A204.1 (cell line): ENCODE data around the gene INTS1.

Source experiments
- FAIRE-seq: peaks from 2 replicates; lab custom pipeline; 2012; peaks lifted over from hg19 to GRCh38; lab: Jason Lieb, UNC

INTS1 gene, protein sequence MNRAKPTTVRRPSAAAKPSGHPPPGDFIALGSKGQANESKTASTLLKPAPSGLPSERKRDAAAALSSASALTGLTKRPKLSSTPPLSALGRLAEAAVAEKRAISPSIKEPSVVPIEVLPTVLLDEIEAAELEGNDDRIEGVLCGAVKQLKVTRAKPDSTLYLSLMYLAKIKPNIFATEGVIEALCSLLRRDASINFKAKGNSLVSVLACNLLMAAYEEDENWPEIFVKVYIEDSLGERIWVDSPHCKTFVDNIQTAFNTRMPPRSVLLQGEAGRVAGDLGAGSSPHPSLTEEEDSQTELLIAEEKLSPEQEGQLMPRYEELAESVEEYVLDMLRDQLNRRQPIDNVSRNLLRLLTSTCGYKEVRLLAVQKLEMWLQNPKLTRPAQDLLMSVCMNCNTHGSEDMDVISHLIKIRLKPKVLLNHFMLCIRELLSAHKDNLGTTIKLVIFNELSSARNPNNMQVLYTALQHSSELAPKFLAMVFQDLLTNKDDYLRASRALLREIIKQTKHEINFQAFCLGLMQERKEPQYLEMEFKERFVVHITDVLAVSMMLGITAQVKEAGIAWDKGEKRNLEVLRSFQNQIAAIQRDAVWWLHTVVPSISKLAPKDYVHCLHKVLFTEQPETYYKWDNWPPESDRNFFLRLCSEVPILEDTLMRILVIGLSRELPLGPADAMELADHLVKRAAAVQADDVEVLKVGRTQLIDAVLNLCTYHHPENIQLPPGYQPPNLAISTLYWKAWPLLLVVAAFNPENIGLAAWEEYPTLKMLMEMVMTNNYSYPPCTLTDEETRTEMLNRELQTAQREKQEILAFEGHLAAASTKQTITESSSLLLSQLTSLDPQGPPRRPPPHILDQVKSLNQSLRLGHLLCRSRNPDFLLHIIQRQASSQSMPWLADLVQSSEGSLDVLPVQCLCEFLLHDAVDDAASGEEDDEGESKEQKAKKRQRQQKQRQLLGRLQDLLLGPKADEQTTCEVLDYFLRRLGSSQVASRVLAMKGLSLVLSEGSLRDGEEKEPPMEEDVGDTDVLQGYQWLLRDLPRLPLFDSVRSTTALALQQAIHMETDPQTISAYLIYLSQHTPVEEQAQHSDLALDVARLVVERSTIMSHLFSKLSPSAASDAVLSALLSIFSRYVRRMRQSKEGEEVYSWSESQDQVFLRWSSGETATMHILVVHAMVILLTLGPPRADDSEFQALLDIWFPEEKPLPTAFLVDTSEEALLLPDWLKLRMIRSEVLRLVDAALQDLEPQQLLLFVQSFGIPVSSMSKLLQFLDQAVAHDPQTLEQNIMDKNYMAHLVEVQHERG (N-terminal part only)

DNA sequence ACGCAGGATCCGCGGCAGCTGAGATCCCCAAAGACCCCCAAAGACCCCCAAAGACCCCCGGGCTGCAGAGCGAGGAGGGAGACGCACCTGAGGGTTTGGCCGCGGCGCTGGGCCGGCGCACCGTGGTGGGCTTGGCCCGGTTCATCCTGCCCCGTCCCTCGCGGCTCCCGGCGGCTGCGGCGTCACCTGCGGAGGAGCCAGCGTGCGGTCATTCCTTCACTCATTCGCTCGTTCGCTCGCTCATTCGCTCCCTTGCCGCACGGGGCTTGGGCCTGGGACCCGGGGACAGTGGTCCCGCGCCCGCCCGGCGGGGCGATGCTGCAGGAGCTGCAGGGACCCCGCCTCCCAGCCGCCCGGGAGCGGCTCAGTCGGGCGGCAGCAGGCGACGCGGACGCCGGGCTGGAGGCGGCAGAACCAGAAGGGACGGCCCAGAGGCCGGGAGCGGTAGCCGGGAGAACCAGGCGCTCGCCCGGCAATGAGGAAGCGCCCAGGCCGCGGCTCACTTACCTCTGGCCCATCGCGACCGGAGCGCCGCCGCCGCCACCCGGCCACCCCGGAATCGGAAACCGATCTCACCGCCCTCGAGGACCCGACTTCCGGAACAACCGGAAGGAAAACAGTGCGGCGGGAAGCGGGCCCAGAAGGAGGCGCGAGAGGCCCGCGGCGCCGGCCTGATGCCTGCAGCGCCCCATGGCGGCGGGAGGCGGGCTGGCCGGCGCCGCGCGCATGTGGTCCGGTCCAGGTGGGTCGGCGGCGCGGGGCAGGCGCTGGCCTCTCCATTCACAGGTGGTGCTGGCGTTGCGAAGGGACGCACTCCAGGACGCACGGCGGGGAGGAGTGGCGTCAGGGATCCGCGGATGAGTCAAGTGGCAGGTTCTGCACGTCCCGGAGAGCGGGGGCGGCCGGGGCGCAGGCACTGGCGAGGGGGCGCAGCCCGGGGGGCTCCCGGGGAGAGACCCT lies at the start of gene INTS1:
TSS of gene INTS1 (minus strand) at position 574 of the 960 bp plus-strand sequence. CDS start at position 145, 429 bp downstream.
- no peak for FAIRE-seq

DNA sequence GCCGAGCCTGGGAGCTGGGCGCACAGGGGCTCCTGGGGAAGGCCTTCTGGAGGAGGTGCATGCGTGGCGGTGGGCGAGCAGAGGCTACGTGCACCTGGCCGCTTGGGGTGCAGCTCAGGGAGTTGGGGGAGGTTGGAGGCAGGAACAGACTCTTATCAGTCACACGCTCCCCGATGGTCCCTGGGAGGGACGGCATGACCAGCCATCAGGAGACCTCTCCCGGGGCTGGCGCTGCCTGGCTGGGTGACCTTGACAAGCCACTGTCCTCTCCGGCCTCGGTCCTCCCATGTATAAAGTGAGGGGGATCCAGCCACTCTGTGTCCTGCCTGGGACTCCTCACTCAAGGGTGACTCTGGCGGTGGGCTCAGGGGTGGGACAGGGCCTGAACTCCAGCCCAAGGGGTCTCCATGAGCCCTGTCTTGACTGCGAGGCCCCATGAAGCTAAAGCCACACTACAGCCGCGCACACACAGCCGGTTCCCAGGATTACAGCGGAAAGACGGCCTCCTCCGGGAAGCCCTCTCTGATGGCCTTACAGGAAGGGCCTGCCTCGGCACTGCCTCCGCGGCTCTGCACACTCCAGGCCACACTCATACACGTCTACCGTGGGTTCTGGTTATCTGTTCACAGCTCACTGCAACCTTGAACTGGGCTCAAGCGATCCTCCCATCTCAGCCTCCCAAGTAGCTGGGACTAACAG lies 49.5 kb upstream of the INTS1 start:
- no peak for FAIRE-seq

DNA sequence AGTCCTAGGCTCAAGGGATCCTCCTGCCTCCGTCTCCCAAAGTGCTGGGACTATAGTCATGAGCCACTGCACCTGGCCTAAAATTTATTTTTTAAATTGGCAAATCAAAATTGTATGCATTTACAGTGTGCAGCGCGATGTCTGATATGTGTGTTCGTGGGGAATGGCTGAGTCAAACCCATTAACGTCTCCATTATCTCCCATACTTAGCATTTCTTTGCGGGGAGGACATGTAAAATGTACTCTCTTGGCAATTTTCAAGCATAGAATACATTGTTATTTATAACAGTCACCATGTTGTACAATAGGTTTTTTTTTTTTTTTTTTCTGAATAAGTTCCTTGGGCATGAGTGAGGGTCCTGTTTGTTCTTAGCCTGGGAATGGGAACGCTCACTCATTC lies 48.0 kb upstream of the INTS1 start:
- FAIRE-seq, result no peak

DNA sequence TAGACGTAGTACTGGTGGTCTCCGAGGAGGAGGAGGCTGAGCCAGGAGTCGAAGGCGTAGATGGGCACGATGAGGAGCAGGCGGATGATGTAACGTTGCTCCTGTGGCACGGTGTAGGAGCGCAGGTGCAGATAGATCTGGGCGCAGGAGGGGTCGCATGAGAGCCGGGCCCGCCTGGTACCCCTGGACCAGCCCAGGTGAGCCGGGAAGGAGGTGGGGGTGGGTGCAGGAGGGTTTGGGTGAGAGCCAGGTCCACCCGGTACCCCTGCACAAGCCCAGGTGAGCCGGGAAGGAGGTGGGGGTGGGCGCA lies 46.6 kb upstream of the INTS1 start:
- no peak for FAIRE-seq

DNA sequence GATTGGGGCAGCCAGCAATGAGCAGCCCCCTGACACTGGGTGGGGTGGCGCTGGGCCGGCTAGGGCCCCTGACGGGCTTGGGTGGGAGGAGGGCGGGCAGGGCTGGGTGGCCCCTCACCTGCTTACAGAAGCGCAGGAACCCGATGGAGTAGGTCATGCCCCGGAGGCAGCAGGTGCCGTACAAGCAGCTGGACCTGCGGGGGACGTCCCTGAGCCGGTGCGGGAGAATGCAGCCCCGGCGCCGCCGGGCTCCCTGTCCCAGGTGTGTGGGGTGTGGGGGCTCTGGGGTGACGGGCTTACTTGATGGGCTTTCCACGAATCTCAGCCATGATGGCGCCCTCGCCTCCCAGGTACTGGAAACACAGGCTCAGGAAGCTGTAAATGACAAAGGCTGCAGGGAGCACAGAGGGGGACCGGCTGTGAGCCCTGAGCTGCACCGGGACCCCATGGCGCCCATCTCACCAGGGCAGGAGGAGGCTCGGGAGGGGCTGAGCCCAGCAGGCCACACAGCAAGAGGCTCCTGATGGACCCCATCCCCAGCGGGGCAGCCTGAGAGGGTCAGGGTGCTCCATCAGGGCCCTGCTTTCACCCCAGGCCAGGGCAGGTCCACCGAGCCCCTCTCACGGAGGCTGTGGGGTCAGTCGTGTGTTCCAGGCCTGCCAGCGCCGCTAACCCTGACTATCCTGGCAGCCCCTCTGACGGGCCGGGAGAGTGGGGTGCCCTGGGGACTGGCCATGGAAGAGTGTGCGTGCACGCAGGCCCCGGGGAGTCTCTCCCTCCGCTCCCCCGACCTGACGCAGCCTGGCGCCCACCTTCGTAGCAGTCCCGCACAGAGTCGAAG lies 46.0 kb upstream of the INTS1 start:
- FAIRE-seq, result no peak

DNA sequence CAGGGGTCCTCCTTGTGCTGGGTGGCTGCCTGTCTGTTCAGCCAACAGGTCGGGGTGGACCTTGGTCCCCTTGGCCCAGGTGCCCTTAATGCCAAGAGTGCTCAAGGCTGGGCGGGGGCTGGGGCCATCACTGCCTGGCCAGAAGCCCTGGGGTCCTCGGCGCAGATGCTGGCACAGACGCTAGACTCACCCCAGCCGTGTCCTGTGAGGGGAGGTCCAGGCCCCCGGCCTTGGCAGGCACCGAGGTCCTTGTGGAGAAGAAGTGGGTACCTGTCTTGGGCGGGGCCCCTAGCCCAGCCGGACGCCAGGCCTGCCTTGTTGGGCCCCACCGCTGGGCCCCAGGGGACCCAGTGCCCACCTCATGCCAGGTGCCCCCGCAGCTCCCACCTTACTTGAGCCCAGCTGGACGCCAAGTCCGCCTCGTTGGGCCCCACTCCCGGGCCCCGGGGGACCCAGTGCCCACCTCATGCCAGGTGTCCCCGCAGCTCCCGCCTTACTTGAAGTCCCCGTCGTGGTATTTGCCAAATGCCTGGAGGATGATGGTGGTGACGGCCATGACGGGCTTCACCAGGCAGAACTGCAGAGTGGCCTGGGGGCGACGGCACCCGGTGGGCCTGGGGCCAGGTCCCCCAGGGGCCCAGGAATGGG lies 45.3 kb upstream of the INTS1 start:
- no peak for FAIRE-seq

DNA sequence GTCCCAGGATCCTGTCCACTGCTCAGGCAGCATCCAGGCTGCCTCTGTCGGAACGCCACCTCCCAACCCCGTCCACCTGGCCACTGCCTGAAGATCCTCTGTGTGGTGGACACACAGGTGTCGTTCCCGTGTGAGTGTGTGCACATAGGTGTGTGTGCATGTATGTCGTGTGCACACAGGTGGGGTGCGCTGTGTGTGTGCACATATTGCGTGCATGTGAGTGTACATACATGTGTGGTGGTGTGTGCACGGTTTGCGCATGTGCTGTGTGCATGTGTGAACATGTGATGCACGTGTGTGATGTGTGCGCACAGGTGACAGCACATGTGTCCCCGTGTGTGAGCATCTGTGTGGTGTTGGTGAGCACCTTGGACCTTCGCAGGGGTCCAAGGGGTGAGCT lies 44.8 kb upstream of the INTS1 start:
- FAIRE-seq, result no peak

DNA sequence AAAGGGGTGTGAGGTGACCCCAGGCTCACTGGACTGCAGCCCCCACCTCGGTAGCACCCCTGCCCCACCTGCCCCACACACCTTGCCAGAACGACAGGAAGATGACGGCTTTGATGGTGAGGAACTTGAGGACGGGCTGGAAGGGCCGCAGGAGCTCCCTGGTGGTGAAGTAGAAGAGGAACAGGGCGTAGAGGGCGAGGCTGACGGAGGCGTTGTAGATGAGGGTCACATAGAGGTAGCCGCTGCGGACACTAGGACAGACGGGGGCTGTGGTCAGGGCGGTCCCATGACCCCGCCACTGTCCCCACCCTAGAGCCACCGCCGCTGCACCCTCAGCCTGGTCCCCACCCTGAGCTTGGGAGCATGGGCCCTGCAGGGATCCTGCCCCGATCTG lies 44.2 kb upstream of the INTS1 start:
- no peak for FAIRE-seq

DNA sequence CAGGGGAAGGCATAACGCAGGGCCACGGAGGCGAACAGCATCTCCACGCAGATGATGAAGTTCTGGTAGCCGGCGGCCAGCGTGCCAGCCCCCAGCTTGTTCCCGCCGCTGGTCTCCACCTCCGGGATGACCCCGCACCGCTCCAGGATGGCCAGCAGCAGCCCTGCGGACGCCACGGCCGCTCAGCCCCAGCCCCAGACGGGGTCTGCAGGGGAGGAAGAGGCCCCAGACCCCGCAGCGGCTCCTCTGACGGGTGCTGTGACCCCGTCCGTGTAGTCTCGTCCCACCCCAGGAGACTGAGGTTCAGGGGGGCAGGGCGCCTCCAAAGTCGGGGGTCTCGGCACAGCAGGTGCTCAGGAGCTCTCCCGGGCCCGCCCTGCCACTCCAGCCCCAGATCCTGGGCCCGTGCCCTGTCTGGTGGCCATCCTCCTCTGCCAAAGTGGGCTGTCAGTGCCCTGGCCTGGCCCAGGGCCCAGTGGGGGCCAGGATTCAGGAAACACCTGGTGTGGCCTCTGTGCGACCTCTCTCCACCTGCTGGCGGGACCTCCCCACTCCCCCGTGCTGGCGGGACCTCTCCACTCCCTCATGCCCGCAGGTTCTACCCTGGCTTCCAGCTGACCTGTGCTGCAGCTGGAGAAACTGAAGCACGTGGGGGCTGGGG lies 43.7 kb upstream of the INTS1 start:
- no peak for FAIRE-seq

DNA sequence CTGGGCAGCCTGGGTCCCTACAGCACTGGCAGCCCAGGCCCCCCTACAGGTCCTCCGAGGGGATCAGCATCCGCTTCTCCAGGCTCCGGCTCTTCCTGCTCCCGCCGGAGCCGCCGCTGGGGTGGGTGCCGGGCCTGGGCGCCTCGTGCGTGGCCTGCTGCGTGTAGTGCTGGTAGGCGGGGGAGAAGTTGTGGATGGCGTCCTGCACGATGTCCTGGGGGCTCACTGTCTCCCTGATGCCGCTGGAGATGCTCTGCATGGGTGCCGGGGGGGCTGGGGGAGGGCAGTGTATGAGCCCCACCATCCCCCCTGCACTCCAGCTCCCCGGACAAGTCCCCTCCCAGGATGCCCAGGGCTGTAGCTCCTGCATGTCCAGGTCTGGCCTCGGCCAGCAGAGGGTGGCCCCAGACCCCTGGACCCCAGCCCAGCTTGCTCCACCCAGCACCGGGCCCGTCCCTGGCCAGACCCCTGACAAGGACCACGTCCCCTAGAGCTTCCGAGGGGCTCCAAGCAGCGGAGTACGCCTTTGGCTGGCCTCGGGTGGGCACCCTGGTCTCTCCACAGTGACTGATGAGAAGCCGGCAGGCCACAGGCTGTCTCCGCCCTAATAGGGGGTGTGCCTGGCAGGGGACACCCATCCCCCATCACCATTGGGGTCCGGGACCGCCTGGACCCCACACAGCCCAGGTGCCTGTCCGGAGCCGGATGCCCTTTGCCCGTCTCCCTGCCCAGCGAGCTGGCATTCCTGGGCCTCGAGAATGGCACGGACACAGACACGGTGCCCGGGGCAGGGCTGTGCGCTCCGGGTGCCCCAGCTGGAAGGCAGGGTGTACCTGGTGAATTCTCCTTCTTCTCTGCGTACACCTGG lies 43.0 kb upstream of the INTS1 start:
- no peak for FAIRE-seq

DNA sequence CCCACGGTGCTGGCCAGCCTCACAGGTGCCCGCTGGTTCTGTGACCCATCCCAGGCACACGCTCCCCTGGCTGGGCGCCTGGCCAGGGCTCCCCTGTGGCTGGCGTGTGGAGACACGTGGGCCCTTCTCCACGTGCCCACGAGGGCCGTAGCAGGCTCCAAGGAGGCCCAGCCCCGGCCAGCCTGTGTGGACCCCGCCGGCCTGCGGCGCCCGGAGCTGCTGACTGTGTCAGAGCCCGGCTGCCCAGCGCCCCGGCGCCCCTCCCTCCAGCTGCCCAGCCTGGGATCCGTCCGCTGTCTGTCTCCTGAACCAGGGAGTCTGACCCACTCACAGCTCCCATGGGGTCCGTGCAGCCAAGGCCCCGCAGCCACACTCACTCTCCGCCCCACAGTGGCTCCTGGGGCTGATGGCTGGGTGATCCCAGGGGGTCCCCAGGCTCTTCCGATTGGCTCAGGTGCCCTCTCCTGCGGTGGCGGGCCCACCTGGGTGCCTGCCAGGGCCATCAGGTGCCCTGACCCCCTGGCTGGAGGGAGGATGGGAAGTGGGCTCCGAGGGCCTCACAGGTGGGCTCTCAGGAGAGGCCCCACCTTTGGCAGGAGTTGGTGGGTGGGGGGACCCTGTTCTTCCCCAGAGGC lies 42.2 kb upstream of the INTS1 start:
- FAIRE-seq, result no peak

DNA sequence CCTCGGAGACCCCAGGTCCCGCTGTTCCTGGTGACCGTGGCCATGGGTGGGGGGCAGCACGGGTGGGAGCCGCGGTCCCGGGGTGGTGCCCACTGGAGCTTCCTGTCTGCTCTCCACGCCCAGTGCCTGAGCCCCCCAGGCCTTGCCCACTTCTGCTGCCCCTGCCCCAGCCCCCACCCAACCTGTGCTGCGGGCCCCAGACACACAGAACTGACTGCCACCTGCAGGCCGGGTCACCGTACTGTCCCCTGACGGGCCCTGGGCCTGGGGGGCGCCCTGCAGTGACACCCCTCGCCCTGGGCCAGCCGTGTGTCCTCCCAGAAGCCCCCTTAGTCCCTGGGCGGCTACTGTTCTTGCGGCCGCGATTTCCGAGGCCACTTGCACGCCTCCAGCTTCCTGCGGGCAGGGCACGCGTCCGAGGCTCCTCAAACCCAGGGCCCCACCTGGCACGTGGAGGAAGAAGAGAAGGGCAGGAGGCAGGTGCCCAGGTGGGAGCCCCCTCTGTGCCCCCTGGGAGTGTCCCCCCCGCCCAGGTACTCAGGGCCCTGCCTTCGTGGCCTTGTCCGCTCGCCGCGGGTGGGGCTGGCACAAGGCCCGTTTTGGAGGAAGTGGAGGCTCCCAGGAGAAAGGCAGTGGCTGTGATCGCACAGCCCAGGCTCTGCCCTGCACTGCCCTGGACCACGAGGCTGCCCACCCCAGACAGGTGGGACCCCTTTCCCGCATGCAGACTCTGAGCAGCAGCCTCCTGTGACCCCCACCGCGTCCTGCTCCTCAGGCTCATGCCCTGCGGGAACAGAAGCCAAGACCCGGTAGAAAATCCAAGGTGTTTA lies 41.4 kb upstream of the INTS1 start:
- FAIRE-seq, result no peak

DNA sequence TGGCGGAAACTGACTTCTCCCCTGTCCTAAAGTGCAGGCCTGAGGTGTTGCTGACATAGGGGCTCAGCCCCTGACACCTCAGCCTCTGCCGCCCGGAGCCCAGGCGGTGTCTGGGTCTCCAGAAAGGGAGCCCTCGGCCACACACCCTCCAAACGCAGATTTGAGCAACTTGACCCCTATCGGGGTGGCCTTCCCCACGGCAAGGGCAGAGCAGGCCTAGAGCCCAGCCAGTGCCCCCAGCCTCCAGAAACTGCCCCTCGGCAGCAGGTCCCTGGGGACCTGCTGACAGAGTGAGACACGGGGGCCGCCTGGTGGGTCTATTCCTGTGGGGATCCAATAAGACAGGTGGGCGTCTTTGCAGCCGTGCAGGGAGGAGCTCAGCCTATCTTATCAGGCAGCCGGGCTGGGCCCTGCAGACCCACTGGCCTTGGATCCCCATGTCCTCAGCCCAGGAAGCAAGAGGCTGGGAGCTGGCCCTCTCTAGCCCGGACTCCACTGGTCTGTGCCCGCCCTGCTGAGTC lies 40.8 kb upstream of the INTS1 start:
- no peak for FAIRE-seq

DNA sequence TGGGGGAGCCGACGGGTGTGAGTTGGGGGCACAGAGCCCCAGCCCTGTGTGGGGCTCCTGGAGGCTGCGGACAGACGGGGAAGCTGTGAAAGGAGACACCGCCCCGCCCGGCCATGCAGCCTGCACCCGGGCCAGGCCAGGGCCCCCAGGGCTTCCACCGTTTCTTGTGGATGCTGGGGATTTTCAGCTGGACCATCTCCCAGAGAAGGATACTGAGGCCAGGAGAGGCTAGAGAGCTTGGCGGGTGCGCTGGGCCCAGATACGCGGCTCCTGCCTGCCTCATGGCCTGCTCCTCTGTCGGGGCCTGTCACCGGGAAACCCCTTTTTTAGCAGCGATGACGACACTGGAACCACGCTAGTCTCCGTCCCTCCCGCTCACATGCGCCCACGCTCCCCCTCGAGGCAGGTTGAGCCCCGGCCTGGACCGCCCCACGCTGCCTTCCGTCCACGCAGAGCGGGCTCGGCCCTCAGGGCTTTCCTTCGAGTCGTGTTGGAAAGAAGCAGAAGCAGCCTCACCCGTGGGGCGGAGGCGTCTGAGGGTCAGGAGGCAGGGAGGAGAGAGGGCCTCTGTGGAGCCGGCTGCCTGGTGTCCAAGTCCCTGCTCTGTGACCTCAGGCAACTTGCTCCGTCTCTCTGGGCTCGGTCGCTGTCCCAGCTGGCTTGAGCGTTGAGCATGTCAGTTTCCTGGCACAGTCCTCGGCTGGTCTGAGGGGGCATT lies 40.1 kb upstream of the INTS1 start:
- FAIRE-seq, result no peak

DNA sequence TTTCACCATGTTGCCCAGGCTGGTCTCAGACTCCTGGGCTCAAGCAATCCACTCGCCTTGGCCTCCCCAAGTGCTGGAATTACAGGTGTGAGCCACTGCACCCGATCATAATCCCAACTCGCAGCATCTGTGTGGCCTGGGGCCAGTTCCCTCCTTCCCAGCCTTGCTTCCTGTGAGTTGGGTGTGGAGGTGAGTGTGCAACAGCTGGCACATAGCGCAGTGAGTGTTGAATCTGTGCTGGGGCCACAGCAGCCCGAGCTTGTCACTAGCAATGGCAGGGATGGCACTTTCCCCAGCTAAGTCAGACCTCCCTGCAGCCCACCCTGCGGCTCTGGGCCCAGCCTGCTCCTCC lies 39.6 kb upstream of the INTS1 start:
- FAIRE-seq, result no peak
